HepG2 (cell line): ENCODE results near the gene GLB1L. TPM values are rescaled to one million over a fixed set of nuclear protein-coding genes. Genes with fewer than 3 reads are reported as not detected.

Source experiments
- ASH2L ChIP-seq: fragments of 300-600, 200-600 bp; sonication (generic); IDR thresholded peaks from 2 replicates; pipeline ENCODE4 v1.7.0; 2017; ENCODE audit warnings: low read depth, mild to moderate bottlenecking, moderate library complexity, mixed read lengths, low read length; ENCODE audit not compliant: insufficient read length
- CCDC6 ChIP-seq: sonication (generic); formaldehyde crosslinking; IDR thresholded peaks from 2 replicates; pipeline ENCODE4 v1.8.1; 2022; ENCODE audit warnings: mild to moderate bottlenecking, missing genetic modification reagents, moderate library complexity
- DPF2 ChIP-seq: sonication (generic); formaldehyde crosslinking; IDR thresholded peaks from 2 replicates; pipeline ENCODE4 v1.4.0; 2020; ENCODE audit warnings: mild to moderate bottlenecking, low read depth, missing genetic modification reagents, borderline replicate concordance
- ELF4 ChIP-seq: sonication (generic); formaldehyde crosslinking; IDR thresholded peaks from 2 replicates; pipeline ENCODE4 v1.5.0; 2020; ENCODE audit warnings: missing genetic modification reagents, mild to moderate bottlenecking, moderate library complexity, borderline replicate concordance
- NFYC ChIP-seq: IDR thresholded peaks from 2 replicates; pipeline ENCODE4 v1.6.1; 2016; ENCODE audit warnings: missing genetic modification reagents, missing compliant biosample characterization
- RELA ChIP-seq: sonication (generic); formaldehyde crosslinking; IDR thresholded peaks from 2 replicates; pipeline ENCODE4 v1.4.0; 2020; ENCODE audit warnings: missing genetic modification reagents
- THYN1 ChIP-seq: sonication (generic); formaldehyde crosslinking; IDR thresholded peaks from 2 replicates; pipeline ENCODE4 v1.8.1; 2023; ENCODE audit warnings: low read depth, mild to moderate bottlenecking, moderate library complexity, missing genetic modification reagents, borderline replicate concordance
- WIZ ChIP-seq: sonication (generic); formaldehyde crosslinking; IDR thresholded peaks from 2 replicates; pipeline ENCODE4 v1.5.1; 2020; ENCODE audit warnings: mild to moderate bottlenecking, missing genetic modification reagents
- ZNF138 ChIP-seq: sonication (generic); formaldehyde crosslinking; IDR thresholded peaks from 2 replicates; pipeline ENCODE4 v1.5.0; 2020; ENCODE audit warnings: mild to moderate bottlenecking, low read depth, missing genetic modification reagents
- ZNF17 ChIP-seq: sonication (generic); formaldehyde crosslinking; IDR thresholded peaks from 2 replicates; pipeline ENCODE4 v1.5.0; 2020; ENCODE audit warnings: mild to moderate bottlenecking, missing genetic modification reagents
- ZNF335 ChIP-seq: sonication (generic); formaldehyde crosslinking; IDR thresholded peaks from 2 replicates; pipeline ENCODE4 v1.4.0; 2020; ENCODE audit warnings: missing genetic modification reagents
- polyA plus RNA-seq, 8 experiments: library from polyadenylated mRNA; depleted of rRNA in 3 of 8; stranded (reverse) in 7 of 8; unstranded in 1 of 8; fragments of >200 nt; fragmentation: Illumina TruSeq in 4 of 8; extraction: Trizol in 4 of 8; gene quantifications; 2 replicates each; pipeline versions ENCODE4 v1.2.1 to v1.2.3, GENCODE V29; 2011 to 2016; ENCODE audit warnings: low read depth in 4 of 8, missing spikeins in 1 of 8, mixed read lengths in 1 of 8; ENCODE audit not compliant: insufficient read depth in 1 of 8
- total RNA-seq, 5 experiments: library from RNA; depleted of rRNA; stranded (reverse); fragments of >200 nt; fragmentation: Illumina TruSeq; extraction: Trizol; gene quantifications; 2 replicates each; pipeline ENCODE4 v1.2.3, GENCODE V29; 2016; ENCODE audit warnings: low read depth in 1 of 5
- TF ChIP-seq, protein P1 (sequence below), 2 experiments: sonication (generic) in 1 of 2; formaldehyde crosslinking in 1 of 2; IDR thresholded peaks; 2 replicates each; pipeline versions ENCODE4 v1.5.1 to v1.6.1; 2011 to 2020; ENCODE audit warnings: borderline replicate concordance in 1 of 2, low read depth in 1 of 2, low read length in 1 of 2, mild to moderate bottlenecking in 1 of 2, missing genetic modification reagents in 1 of 2, moderate library complexity in 1 of 2
- TF ChIP-seq, protein P2 (sequence below): IDR thresholded peaks from 2 replicates; pipeline ENCODE4 v1.6.1; 2018; ENCODE audit warnings: missing genetic modification reagents
- TF ChIP-seq, protein P3 (sequence below): sonication (generic); formaldehyde crosslinking; IDR thresholded peaks from 2 replicates; pipeline ENCODE4 v1.8.0; 2022; ENCODE audit warnings: missing genetic modification reagents, mild to moderate bottlenecking, borderline replicate concordance
- TF ChIP-seq, protein P4 (sequence below): conservative IDR thresholded peaks from 2 replicates; pipeline ENCODE4 v1.6.1; 2018; ENCODE audit warnings: missing genetic modification reagents
- TF ChIP-seq, protein P5 (sequence below): IDR thresholded peaks from 2 replicates; pipeline ENCODE4 v1.6.1; 2012; ENCODE audit warnings: low read length, improper control_type of control experiment
- TF ChIP-seq, protein P6 (sequence below): IDR thresholded peaks from 2 replicates; pipeline ENCODE4 v1.6.1; 2016; ENCODE audit warnings: mild to moderate bottlenecking

Gene GLB1L
- total and polyA plus RNA-seq, 2 of the 13 experiments (the other 11 are each of a cell fraction or from before 2014, with no cell fraction given): 6.8 to 7.3 TPM

DNA sequence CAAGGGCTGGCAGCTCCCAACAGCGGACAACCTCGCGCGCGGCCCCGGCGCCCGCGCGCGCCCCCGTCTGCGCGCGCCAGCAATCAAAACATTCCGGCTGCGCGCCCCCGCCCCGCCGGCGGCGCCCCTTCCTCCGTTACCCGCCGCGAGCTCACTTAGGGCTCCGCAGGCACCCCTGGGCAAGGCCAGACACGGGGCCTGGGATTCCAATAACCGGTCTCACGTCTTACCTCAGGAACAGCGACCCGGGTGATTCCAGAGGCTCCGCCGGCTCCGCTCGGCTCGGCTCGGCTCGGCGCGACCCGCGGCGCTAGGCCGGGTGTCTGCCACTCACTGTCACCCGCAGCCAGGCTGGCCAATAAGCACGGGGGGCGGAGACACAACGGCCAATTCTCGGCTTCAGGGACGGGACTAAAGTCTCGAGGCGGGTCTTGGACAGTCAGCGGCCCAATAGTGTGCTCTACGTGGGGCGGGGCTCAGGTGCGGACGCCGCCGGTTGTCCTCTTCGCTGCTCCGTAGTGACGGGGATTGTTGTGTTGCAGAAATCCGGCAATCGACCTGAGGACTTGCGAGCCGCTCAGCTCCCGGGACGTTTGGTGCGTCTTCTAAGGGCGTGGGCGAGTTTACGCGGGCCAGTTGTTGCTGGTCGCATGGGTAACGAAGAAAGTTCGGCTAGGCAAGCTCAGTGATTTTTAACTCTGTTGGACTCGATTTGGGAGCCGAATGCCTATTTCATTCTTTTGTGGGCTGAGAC is 15.8 kb downstream of the GLB1L start, which contains the start of the genes ANKZF1 and ATG9A (continued):
- TF ChIP-seq, protein P1, sequence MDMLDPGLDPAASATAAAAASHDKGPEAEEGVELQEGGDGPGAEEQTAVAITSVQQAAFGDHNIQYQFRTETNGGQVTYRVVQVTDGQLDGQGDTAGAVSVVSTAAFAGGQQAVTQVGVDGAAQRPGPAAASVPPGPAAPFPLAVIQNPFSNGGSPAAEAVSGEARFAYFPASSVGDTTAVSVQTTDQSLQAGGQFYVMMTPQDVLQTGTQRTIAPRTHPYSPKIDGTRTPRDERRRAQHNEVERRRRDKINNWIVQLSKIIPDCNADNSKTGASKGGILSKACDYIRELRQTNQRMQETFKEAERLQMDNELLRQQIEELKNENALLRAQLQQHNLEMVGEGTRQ (IDR thresholded peaks at IDR 0.05; ENCODE audit: low read depth, low read length): no peak
- TF ChIP-seq, protein P1 (CRISPR knock-in tag; IDR thresholded peaks at IDR 0.05; ENCODE audit: borderline replicate concordance): no peak
- TF ChIP-seq WIZ (CRISPR knock-in tag): peak; percentile 2; the same call in 1 of the 2 replicates
- TF ChIP-seq CCDC6: peak; percentile 18
- TF ChIP-seq, protein P2, sequence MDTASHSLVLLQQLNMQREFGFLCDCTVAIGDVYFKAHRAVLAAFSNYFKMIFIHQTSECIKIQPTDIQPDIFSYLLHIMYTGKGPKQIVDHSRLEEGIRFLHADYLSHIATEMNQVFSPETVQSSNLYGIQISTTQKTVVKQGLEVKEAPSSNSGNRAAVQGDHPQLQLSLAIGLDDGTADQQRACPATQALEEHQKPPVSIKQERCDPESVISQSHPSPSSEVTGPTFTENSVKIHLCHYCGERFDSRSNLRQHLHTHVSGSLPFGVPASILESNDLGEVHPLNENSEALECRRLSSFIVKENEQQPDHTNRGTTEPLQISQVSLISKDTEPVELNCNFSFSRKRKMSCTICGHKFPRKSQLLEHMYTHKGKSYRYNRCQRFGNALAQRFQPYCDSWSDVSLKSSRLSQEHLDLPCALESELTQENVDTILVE (CRISPR knock-in tag): peak; percentile 68
- TF ChIP-seq ZNF138 (CRISPR knock-in tag): no peak
- TF ChIP-seq, protein P3, sequence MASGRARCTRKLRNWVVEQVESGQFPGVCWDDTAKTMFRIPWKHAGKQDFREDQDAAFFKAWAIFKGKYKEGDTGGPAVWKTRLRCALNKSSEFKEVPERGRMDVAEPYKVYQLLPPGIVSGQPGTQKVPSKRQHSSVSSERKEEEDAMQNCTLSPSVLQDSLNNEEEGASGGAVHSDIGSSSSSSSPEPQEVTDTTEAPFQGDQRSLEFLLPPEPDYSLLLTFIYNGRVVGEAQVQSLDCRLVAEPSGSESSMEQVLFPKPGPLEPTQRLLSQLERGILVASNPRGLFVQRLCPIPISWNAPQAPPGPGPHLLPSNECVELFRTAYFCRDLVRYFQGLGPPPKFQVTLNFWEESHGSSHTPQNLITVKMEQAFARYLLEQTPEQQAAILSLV: no peak; the same call in 1 of the 2 replicates
- 0 out of 2 replicates have a peak, but pooled peaks have one; percentile 34 for TF ChIP-seq ELF4 (CRISPR knock-in tag)
- TF ChIP-seq NFYC: peak; percentile 100
- no peak for TF ChIP-seq DPF2 (CRISPR knock-in tag)
- TF ChIP-seq ZNF17 (CRISPR knock-in tag): no peak
- TF ChIP-seq, protein P4, sequence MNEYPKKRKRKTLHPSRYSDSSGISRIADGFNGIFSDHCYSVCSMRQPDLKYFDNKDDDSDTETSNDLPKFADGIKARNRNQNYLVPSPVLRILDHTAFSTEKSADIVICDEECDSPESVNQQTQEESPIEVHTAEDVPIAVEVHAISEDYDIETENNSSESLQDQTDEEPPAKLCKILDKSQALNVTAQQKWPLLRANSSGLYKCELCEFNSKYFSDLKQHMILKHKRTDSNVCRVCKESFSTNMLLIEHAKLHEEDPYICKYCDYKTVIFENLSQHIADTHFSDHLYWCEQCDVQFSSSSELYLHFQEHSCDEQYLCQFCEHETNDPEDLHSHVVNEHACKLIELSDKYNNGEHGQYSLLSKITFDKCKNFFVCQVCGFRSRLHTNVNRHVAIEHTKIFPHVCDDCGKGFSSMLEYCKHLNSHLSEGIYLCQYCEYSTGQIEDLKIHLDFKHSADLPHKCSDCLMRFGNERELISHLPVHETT (CRISPR knock-in tag): 0 out of 2 replicates have a peak, but pooled peaks have one; percentile 47
- TF ChIP-seq ZNF335 (CRISPR knock-in tag): peak; percentile 54; the same call in 1 of the 2 replicates
- TF ChIP-seq RELA (CRISPR knock-in tag): no peak; the same call in 1 of the 2 replicates
- TF ChIP-seq ASH2L: peak; percentile 98
- TF ChIP-seq THYN1: no peak
- TF ChIP-seq, protein P5, sequence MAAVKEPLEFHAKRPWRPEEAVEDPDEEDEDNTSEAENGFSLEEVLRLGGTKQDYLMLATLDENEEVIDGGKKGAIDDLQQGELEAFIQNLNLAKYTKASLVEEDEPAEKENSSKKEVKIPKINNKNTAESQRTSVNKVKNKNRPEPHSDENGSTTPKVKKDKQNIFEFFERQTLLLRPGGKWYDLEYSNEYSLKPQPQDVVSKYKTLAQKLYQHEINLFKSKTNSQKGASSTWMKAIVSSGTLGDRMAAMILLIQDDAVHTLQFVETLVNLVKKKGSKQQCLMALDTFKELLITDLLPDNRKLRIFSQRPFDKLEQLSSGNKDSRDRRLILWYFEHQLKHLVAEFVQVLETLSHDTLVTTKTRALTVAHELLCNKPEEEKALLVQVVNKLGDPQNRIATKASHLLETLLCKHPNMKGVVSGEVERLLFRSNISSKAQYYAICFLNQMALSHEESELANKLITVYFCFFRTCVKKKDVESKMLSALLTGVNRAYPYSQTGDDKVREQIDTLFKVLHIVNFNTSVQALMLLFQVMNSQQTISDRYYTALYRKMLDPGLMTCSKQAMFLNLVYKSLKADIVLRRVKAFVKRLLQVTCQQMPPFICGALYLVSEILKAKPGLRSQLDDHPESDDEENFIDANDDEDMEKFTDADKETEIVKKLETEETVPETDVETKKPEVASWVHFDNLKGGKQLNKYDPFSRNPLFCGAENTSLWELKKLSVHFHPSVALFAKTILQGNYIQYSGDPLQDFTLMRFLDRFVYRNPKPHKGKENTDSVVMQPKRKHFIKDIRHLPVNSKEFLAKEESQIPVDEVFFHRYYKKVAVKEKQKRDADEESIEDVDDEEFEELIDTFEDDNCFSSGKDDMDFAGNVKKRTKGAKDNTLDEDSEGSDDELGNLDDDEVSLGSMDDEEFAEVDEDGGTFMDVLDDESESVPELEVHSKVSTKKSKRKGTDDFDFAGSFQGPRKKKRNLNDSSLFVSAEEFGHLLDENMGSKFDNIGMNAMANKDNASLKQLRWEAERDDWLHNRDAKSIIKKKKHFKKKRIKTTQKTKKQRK: peak; percentile 73; the same call in 1 of the 2 replicates
- TF ChIP-seq, protein P6, sequence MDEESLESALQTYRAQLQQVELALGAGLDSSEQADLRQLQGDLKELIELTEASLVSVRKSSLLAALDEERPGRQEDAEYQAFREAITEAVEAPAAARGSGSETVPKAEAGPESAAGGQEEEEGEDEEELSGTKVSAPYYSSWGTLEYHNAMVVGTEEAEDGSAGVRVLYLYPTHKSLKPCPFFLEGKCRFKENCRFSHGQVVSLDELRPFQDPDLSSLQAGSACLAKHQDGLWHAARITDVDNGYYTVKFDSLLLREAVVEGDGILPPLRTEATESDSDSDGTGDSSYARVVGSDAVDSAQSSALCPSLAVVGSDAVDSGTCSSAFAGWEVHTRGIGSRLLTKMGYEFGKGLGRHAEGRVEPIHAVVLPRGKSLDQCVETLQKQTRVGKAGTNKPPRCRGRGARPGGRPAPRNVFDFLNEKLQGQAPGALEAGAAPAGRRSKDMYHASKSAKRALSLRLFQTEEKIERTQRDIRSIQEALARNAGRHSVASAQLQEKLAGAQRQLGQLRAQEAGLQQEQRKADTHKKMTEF (CRISPR knock-in tag): no peak
